GM21367 (cell line): Measurements from ENCODE around the gene TPCN2.
"Not testable (repeated sequence)": the region's sequence is repeated elsewhere in the genome, so short reads cannot be mapped to it uniquely, and the experiment has no call there.

ENCODE experiments used
- ATAC-seq: cut with Tn5 transposase; IDR thresholded peaks from one replicate; pipeline ENCODE4 v1.9.1; 2021; ENCODE audit not compliant: unreplicated experiment

The TPCN2 gene

DNA sequence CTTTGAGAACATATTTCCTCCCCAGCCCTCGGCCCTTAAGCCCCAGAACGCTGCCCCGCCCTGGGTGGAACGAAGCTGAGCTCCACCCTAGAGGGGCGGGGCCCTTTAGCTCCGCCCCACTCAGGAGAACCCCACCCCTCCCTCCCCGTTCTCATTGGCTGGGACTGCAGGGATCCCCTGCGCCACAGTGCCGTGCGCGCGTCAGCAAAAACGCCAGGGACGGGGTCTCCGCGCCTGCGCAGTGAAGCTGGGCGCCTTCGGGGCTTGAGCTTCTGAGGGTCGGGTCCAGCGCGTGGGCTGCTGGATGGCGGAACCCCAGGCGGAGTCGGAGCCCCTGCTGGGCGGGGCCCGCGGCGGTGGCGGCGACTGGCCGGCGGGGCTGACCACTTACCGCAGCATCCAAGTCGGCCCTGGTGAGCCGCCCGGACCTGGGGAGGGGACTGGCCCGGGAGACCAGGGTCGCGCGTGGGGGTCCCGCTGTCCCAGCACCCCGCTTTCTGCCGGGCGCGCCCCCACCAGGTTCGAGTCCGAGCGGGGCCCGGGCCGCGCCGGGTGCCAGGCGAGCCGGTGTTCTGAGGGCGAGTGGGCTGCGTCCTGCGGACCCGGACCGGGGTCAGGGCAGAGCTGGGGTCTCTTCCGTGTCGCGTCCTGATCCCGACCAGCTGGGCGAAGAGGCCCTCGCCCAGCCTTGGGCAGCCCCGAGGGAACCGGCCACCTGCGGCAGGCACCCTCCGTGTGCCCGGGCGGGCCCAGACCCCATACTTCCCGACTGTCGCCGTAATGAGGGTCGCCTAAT is at the start of gene TPCN2:
TSS of gene TPCN2 (plus strand) at position 239 of the 796 bp plus-strand sequence. CDS start at position 305, 66 bp downstream.
- peak; percentile 77 for ATAC-seq

DNA sequence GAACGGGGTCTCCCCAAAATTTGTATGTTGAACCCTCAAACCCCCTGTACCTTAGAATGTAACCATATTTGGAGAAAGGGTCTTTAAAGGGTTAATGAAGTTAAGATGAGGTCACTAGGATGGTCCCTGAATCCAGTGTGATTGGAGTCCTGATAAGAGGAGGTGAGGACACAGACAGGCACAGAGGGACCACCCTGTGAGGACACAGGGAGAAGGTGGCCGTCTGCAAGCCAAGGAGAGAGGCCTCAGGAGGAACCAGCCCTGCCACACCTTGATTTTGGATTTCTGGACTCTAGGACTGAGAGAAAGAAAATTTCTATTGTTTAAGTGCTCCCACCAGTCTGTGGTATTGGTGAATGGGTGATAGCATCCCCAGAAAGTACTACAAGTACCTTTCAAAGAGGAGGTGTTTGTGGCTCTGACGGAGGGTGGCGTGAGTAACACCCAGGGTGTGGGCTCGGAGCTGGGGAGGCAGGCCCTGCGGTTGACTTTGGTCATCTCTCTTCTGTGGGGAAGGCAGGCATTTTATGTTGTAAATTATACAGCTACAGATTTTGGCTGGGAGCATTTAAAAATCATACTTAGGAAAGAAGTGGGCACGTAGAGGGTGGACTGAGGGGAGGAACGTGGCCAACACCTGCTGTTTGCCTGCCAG is 49.5 kb upstream of the TPCN2 start:
- no peak for ATAC-seq

DNA sequence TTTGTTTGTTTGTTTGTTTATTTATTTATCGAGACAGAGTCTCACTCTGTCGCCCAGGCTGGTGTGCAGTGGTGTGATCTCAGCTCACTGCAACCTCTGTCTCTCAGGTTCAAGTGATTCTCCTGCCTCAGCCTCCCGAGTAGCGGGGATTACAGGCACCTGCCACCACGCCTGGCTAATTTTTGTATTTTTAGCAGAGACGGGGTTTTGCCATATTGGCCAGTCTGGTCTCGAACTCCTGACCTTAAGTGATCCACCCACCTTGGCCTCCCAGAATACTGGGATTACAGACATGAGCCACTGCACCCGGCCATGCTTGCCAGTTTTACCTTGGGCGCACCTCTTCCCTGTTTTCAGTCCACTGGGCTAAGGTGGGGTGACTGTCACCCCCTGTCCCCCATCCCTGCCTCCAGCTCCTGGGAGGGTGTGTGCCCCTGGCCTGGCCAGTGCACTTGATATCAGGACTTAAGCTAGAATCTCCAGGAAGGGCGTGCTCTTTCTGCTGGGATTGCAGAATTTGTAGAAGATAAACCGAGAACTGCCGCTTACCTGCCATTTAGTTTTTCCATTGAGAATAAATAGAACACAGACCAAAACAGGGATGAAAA is 48.9 kb upstream of the TPCN2 start:
- ATAC-seq, result not testable (repeated sequence)

DNA sequence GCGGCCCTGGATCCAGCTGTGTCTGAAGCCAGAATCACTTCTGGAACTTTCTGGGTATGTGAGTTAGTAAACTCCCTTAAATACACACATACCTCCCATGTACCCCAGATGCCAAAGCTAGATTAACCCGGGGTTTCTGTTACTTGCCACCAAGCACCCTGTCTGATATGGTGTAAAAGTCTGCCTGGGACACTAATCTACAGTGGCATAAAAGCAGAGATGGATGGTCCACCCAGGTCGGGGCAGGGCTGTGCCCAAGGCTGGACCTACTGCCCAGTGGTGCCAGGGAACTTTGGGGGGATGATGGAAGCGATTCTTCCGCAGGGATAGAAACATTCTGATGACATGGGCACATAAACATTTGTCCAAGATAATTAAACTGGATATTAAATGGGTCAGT is 48.3 kb upstream of the TPCN2 start:
- ATAC-seq, result no peak

DNA sequence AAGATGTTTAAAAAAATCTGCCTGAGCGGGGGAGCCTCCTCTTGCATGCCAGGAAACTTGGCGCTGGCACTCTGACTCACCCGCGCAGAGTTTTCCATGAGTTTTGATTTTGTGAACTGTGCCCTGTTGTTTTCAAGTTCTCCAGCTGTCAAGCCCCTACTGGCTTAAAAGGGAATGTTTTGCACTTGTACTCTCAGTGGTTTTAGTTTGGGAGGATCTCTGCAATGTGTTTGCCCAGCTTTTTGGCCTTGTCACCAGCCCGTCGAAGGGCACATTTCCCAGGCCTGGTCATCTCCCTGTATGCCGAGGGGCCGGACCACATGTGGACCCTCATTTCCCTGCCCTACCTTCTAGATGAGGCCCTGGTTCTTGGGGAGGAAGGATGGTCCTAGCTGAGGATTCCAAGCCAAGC is 47.9 kb upstream of the TPCN2 start:
- ATAC-seq, result no peak

DNA sequence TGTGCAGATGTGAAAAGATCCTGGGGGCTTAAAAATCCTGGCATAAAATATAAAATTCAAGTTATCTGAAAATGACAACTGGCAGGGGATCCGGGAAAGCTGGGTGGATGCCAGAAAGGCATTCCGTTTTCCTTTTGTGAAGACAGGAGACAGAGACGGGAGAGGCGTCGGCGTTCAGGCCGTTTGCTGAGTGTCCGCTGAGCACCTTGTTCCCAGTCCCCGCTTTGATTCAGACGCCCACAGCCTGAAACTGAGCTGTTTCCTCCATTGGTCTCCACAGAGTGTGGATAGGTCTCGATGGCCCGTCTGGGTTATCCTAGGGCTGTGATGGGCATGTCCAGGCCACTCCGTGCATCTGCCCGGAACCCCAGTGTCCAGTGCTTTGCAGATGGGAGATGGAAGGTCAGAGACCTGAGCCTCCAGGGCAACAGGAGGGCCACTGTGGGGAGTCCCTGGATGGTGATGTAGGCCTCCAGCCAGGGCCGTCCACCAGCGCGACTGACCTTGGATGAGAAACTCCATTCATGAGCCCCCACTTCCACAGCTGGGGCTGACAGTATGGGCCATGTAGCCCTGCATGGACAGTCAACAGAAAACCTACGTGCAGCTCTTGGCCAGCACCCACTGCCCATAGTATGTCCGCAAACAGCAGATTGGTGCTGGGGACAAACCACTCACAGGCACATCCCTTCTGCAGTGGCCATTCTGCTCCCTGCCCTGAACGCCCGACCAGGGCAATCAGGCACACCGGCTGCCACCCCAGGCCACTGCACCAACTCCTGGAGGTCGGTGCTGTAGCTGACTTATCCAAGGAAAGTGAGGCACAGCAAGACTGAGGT is 47.3 kb upstream of the TPCN2 start:
- ATAC-seq, result no peak

DNA sequence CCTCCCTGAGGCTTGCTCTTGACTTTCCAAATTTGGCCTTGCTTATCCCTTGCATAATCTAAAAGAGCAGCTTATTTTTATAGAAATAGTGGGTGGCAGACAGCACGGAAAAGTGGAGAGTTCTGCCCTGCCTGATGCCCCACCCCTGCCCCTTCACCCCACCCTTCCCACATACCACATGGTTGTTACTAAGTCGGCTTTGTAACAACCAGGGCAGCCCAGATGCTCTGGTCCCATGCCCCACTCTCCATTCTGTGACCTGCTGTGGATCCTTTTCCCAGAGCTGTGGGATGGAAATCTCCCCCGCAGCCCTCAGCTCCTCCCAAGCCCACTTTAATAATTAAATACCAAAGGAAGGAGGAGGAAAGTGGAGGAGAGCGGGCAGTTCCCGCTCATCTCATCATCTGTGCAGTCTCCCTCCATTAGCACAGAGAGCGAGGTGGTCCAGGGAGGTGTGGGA is 46.6 kb upstream of the TPCN2 start:
- ATAC-seq, result no peak

DNA sequence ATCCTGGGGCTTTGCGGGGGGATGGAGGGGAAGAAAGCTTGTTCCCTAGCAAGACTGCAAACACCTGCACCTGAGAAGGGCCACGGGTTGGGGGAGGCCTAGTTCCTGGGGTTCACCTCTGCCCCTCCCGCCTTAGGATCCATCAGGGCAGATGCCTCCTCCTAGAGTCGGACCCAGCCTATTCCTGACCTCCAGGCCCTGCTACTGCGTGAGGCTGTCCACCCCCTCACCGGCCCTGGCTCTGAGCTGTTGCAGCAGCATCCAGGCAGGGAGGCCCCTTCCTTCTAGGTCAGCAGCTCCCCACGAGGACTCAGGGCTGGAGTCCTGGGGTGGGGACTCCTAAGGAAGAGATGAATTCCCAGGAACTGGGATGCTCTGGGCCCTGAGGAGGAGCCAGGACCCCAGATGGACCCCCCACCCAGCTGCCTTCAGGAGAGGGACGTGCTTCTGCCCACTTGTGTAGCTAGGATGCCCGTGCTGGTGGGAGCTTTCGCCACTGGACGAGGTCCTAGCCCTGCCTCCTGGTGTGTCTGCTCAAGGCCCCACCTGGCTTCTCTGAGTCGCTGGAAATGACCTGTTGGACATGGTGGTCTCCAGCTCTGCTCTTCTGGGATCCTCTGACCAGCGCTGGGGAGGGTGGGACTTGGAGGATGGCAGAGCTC is 46.0 kb upstream of the TPCN2 start:
- no peak for ATAC-seq

DNA sequence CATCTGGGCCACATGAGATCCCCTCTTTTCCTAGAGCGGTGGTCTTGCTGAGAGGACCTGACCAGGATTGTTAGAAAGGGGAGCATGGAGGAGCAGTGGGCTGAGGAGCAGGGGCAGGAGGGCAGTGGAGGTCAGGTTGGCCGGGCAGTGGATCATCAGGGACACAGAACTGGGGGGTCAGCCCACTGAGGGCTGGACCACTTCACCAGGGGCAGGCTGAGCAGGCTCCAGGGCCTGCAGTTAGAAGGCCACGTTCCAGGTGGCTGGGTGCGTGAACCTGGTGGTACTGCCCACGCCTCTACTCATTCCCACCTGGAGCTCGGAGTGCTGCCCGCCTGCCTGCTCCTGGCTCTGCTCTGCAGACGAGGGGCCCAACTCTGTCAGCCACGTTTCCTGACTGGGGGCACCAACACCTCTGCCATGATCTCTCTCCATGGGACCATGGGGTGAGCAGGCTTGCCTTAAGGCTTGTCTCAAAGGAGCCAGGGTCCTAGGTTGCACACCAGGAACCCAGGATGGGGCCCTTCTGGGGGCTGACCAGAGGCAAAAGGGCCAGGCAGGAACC is 45.3 kb upstream of the TPCN2 start:
- no peak for ATAC-seq

DNA sequence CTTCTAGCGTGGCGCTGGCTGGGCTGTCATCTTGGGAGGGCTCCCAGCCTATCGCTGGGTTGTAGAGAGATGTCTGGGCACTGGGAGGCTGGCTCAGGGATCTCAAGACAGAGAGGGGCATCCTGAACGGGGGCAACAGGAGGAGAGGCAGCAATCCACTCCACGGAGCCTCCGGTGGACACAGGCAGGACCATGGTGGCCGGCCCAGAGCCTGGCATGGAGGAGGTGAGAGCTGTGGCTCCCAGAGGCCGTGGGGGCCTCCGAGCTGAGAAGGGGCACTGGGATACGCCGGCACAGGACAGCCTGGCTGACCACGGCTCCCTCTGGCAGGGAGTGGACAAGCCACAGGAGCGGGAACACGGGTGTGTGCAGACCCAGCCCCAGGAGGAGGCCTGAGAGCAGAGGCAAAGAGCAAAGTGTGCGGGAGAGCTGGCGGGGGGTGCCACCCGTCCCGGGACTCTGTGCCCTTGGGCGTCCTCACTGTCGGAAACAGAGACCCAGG is 44.8 kb upstream of the TPCN2 start:
- ATAC-seq, result no peak

DNA sequence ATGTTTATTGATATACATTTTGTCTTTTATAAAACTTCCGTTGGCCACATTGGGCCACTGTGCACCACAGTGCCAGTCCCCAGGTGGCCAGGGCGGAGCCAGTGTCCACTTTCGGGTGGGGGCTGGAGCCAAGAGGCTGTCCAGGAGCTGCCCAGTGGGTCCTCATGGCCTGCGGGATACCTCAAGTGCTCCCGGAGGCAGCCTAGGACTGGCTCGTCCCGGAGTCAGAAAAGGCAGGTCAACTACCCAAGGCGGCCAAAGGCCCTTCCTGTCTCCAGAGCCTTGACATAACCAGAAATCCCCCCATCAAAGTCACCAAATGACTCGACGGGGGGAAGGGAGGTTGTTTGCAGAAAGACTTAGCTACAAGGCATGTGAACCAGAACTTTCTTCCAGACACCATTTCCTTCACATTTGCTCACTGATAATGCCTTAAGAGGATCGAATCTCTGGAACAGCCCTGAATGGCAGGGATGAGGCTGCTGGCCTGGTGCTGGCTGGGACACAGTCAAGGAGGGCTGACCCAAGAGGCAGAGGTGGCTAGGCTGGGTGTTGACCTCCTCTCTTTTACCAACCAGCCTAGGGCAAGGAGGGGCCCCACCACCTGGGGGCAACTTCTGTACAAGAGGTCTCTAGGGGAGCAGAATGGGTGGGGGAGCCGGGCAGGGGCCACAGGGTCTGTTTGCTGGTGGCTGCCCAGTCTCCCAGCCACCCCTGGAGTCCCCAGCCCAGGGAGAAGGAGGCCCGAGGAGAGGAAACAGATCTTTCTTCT is 44.1 kb upstream of the TPCN2 start:
- no peak for ATAC-seq

DNA sequence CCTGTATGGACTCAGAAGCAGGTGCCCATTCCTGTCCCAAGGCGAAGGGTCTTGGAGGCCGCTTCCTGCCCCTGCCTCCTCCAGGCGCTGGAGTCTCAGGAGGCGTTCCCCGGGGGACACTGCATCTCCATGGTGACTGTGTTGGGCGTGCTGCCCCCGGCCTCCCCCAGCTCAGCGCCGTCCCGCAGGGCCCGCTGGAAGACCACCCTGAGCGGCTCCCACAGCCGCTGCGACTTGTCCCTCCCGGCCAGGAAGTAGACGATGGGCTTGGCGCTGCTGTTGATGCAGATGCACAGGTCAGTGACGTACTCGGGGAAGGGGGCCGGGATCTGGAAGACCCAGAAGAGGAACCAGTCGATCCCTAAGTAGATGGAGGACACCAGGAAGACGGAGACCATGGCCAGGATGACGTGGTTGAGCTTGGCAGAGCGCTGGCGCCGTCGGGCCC is 43.5 kb upstream of the TPCN2 start:
- no peak for ATAC-seq

DNA sequence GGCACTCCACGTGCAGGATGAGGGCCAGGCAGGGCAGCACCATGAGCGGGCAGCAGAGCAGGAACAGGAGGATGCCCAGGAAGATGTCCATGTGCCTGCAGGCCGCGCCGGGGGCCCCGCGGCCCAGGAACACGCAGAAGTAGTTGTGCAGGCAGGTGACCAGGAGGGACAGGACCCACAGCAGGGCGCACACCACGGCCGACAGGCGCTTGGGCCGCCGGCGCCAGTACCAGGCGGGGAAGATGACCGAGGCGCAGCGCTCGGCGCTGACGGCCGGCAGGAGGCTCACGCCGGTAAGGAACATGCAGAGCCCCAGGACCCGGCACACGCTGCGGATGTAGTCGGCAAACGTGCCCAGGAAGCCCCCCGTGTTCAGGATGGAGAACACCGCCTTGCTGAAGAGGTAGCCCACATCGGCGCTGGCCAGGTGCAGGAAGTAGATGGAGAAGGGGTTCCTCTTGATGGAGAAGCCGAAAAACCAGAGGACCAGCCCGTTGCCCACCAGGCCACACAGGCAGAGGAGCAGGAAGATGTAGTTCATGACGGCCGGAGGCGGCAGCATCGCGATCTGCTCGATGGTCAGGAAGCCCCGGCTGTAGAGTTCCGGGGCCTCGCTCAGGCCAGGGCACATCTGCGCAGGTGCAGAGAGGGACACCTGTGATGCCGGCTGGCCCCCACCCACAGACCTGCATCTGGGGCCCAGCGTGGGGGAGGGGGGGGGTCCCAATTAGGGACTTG is 42.9 kb upstream of the TPCN2 start:
- ATAC-seq, result no peak

DNA sequence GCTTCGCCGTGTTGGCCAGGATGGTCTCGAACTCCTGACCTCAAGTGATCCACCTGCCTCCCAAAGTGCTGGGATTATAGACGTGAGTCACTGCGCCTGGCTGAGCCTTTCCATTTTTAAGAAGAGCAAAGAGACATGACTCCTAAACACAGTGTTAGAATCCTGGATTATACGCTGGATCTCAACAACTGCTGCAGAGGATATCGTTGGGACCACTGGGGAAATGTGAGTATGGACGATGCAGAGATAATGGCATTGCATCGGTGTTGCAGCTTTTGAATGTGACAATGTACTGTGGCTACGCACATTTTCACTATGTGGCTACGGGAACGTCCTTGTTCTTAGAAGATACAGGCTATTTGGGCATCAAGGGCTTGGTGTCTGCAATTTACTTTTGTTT is 41.9 kb upstream of the TPCN2 start:
- no peak for ATAC-seq

DNA sequence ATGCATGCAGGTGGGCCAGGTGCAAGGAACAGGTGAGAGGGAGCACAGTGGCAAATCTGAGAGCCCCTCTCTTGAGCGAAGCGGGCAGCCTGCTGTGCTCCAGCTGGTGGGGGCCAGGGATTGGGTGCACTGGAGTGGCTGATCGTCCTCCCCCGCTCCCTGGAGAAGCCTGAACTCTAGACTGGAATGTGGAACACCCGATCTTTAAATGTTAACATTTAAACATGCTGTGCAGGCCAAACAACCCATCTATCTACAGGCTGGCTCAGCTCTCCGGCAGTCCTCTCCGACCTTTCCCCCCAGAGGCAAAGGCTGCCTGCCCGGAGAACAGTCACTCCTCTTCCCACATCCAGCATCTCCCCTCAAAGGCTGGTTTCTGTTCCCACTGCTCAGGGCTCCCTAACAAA is 40.8 kb upstream of the TPCN2 start:
- no peak for ATAC-seq

DNA sequence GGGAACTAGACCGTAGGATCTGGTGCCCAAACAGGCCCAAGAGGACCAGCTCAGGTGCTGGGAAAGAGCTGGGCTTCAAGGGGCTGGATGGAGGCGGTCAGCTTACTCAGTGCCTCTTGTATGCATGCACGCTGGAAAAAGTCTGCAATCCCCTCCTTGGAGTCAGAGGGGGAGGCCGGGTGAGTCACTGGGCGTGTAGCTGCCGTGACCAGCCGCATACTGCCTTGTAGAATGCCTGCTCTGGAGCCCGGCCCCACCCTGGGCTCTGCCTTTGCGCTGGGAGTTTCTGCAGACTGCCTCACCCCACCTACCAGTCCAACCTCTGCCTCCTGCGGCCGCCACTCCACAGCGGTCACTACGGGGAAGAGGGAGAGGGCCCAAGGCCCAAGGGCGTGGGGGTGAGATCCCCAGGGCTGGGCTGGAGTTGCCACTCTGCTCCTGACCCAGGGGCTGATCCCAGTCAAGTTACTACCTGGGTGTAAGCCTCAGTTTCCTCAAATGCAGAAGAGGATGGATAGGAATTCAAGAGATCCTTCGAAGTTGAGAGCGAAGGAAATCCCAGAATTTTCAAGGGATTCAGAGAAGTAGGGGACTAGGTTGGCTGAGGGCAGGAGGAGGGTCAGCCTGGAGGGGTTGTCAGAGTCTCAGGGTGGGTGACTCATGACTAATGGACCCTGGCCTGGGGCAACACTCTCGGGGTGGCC is 39.8 kb upstream of the TPCN2 start:
- no peak for ATAC-seq

DNA sequence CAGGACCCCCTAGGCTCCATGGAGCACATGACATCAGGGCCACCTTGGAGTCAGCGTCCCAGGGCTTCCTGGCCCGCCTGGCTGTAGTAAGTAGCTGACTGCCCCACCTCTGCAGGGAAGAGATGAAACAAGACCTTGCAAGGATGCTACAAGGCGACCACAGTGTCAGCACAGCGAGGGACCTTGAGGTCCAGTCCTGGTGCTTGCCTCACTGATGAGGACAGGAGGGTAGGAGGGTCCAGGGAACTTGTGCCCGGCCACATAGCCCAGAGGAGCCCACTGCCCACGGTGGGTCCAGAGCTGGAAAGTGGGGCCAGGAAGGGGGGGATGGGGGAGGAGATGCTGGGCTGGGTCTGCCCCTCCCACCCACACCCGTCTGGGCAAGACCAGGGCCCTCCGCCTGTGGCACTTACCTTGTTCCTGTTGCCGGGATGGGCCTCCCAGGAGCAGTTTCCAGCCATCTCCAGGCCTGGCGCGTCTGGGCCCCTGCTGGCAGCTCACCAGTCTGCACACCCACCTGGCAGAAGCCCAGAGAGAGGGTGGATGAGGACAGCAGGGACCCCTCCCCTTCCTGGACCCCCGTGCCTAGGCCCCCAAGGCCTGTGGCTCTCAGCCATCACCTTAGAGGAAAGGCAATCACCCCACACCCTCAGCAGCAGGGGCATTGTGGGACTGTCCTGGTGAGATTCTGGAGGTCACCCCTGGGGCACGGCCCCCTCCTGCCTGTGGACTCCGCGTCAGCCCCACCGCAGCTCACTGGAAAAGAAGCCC is 39.1 kb upstream of the TPCN2 start:
- no peak for ATAC-seq
